GM23338 (cell line): ENCODE measurements around the gene GPR42. TPM values are rescaled to one million over a fixed set of nuclear protein-coding genes. Genes with fewer than 3 reads are reported as not detected.

Experiments
- ATAC-seq: fragments of 200-7000 bp; cut with Tn5 transposase; 3 replicates; pipeline ENCODE4 v1.9.1; 2020
- DNase-seq: peaks from one replicate; pipeline ENCODE4 v3.0.0-alpha.2; 2015; ENCODE audit warnings: low spot score
- H2AFZ ChIP-seq: fragments of 200-600 bp; sonication (generic); 2 replicates; pipeline ENCODE4 v1.8.0; 2016; ENCODE audit warnings: antibody characterized with exemption, mild to moderate bottlenecking, moderate library complexity
- H3F3A ChIP-seq: fragments of 200-600 bp; sonication (generic); replicated peaks from 2 replicates; pipeline ENCODE4 v1.8.0; 2017; ENCODE audit warnings: antibody characterized with exemption, mixed run types, low read depth
- H3K27ac ChIP-seq: fragments of 200-600 bp; sonication (generic); 2 replicates; pipeline ENCODE4 v1.6.1; 2016; ENCODE audit warnings: low read depth
- H3K27me3 ChIP-seq: fragments of 200-600 bp; sonication (generic); 2 replicates; pipeline ENCODE4 v1.8.0; 2016; ENCODE audit warnings: mild to moderate bottlenecking, mixed run types, moderate library complexity; ENCODE audit not compliant: insufficient read depth
- H3K36me3 ChIP-seq: fragments of 200-600 bp; sonication (generic); 2 replicates; pipeline ENCODE4 v1.8.0; 2016; ENCODE audit warnings: mild to moderate bottlenecking; ENCODE audit not compliant: insufficient read depth
- H3K4me1 ChIP-seq: fragments of 200-600 bp; sonication (generic); 2 replicates; pipeline ENCODE4 v1.8.0; 2016; ENCODE audit warnings: mild to moderate bottlenecking, moderate library complexity; ENCODE audit not compliant: insufficient read depth
- H3K4me2 ChIP-seq: fragments of 200-600 bp; sonication (generic); 2 replicates; pipeline ENCODE4 v1.7.1; 2017; ENCODE audit warnings: mixed run types
- H3K4me3 ChIP-seq: fragments of 200-600 bp; sonication (generic); 2 replicates; pipeline ENCODE4 v1.6.1; 2016; ENCODE audit warnings: mixed run types
- H3K79me2 ChIP-seq: fragments of 200-600 bp; sonication (generic); replicated peaks from 2 replicates; pipeline ENCODE4 v1.8.0; 2017; ENCODE audit warnings: mild to moderate bottlenecking; ENCODE audit not compliant: insufficient read depth
- H3K9me2 ChIP-seq: fragments of 200-600 bp; sonication (generic); 2 replicates; pipeline ENCODE4 v1.8.0; 2017; ENCODE audit not compliant: insufficient read depth
- H4K20me1 ChIP-seq: fragments of 200-600 bp; sonication (generic); replicated peaks from 2 replicates; pipeline ENCODE4 v1.8.0; 2017; ENCODE audit warnings: mild to moderate bottlenecking; ENCODE audit not compliant: insufficient read depth
- H3K27ac Mint-ChIP-seq: 2 replicates; pipeline ENCODE4 v1.8.0; 2020; ENCODE audit warnings: inconsistent platforms, mild to moderate bottlenecking, moderate library complexity, mixed read lengths
- H3K27me3 Mint-ChIP-seq: 3 replicates; pipeline ENCODE4 v1.8.0; 2022; ENCODE audit warnings: low read depth, mild to moderate bottlenecking, moderate library complexity, mixed read lengths, inconsistent platforms; ENCODE audit not compliant: insufficient read depth, poor library complexity
- H3K36me3 Mint-ChIP-seq: 3 replicates; pipeline ENCODE4 v1.8.0; 2021; ENCODE audit warnings: low read depth, mild to moderate bottlenecking, inconsistent platforms, moderate library complexity, mixed read lengths
- H3K4me1 Mint-ChIP-seq: 3 replicates; pipeline ENCODE4 v1.8.0; 2020; ENCODE audit warnings: mild to moderate bottlenecking, inconsistent platforms, mixed read lengths
- H3K4me3 Mint-ChIP-seq: 3 replicates; pipeline ENCODE4 v1.8.0; 2021; ENCODE audit warnings: moderate library complexity, mild to moderate bottlenecking, inconsistent platforms, mixed read lengths
- H3K9me3 Mint-ChIP-seq: 3 replicates; pipeline ENCODE4 v1.8.0; 2020; ENCODE audit warnings: moderate library complexity, mild to moderate bottlenecking, inconsistent platforms, mixed read lengths
- CREB1 ChIP-seq: fragments of 250-450 bp; sonication (Bioruptor Pico); IDR thresholded peaks from 2 replicates; pipeline ENCODE4 v1.5.0; 2020; ENCODE audit warnings: low read depth, mild to moderate bottlenecking, moderate library complexity
- EZH2 ChIP-seq: fragments of 200-600 bp; sonication (generic); IDR thresholded peaks from one replicate; pipeline ENCODE4 v1.8.0; 2017; ENCODE audit warnings: antibody characterized with exemption, mild to moderate bottlenecking, low read depth; ENCODE audit not compliant: unreplicated experiment
- EZH2phosphoT487 ChIP-seq: fragments of 200-600 bp; sonication (generic); IDR thresholded peaks from one replicate; pipeline ENCODE4 v1.8.1; 2018; ENCODE audit warnings: antibody characterized with exemption; ENCODE audit not compliant: unreplicated experiment
- JUNB ChIP-seq: IDR thresholded peaks from one replicate; pipeline ENCODE4 v1.6.1; 2016; ENCODE audit warnings: antibody characterized with exemption; ENCODE audit not compliant: unreplicated experiment
- POLR2AphosphoS5 ChIP-seq: IDR thresholded peaks from 2 replicates; pipeline ENCODE4 v1.6.1; 2016; ENCODE audit warnings: antibody characterized with exemption, low read depth
- STAT1 ChIP-seq: IDR thresholded peaks from one replicate; pipeline ENCODE4 v1.6.1; 2016; ENCODE audit warnings: antibody characterized with exemption; ENCODE audit not compliant: unreplicated experiment
- polyA plus RNA-seq: library from polyadenylated mRNA; unstranded; fragments of >200 nt; fragmentation: Nextera tagmentation; extraction: Ambion mirVana; gene quantifications from 2 replicates; pipeline ENCODE4 v1.2.1, GENCODE V29; 2016
- total RNA-seq: library from RNA; depleted of rRNA; stranded (reverse); fragments of >200 nt; shearing (Covaris generic); gene quantifications from 2 replicates; pipeline ENCODE4 v1.2.3, GENCODE V29; 2014
- TF ChIP-seq, protein P1 (sequence below): IDR thresholded peaks from 2 replicates; pipeline ENCODE4 v1.6.1; 2016; ENCODE audit warnings: antibody characterized with exemption
- TF ChIP-seq, protein P2 (sequence below): IDR thresholded peaks from one replicate; pipeline ENCODE4 v1.6.1; 2018; ENCODE audit warnings: antibody characterized with exemption; ENCODE audit not compliant: unreplicated experiment
- TF ChIP-seq, protein P3 (sequence below), 2 experiments: fragments of 200-600 bp in 1 of 2; sonication (generic) in 1 of 2; conservative IDR thresholded peaks; 2 replicates each; pipeline versions ENCODE4 v1.5.1 to v1.6.1; 2016 to 2017; ENCODE audit warnings: antibody characterized with exemption in 2 of 2, low read depth in 2 of 2, mild to moderate bottlenecking in 2 of 2, moderate library complexity in 1 of 2
- TF ChIP-seq, protein P4 (sequence below): fragments of 250-450 bp; sonication (Bioruptor Pico); IDR thresholded peaks from 2 replicates; pipeline ENCODE4 v1.5.0; 2020; ENCODE audit warnings: mild to moderate bottlenecking, moderate library complexity

Gene GPR42
- total and polyA plus RNA-seq, 2 experiments from 2014 or later, result not detected

DNA sequence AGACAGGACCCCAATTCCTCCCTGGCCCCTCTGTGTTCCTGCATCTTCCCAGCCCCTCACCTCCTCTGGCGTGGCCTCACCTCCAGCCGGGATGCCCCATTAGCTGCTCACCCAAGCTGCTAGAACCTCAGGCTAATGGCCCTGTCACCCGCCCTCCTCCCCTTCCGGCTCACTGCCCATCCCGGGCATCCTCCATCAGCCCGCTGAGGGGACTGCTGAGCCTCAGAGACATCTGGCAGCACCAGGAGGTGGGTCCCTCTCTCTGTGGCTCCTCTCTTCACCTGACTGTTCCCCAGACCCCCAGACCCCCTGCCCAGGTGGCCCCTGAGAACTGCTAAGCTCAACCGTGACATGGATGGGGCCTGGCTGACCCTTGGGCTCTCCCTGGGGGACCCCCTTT is 20.3 kb upstream of the GPR42 start:
- ATAC-seq, result no peak
- Histone ChIP-seq H3K79me2 (no peaks in the 10 kb centered on the region), H3F3A (no peaks in the 10 kb centered on the region), H3K9me2 (no peaks in the 10 kb centered on the region), H2AFZ (no peak overlapping the region), H3K4me3 (no peak overlapping the region), H3K4me2 (no peak overlapping the region), H4K20me1 (no peaks in the 10 kb centered on the region), H3K27ac (no peak overlapping the region), H3K36me3 (no peaks in the 10 kb centered on the region), H3K4me1 (no peaks in the 10 kb centered on the region), H3K27me3 (no peaks in the 10 kb centered on the region)
- Mint-ChIP-seq H3K27ac (no peak overlapping the region), H3K27me3 (peaks cover 23% of the 10 kb centered on the region), H3K36me3 (no peaks in the 10 kb centered on the region), H3K4me3 (no peak overlapping the region), H3K9me3 (no peaks in the 10 kb centered on the region), H3K4me1 (peaks cover 13% of the 10 kb centered on the region; the same call in 2 of the 3 replicates)
- TF ChIP-seq POLR2AphosphoS5, result no peak
- no peak for TF ChIP-seq CREB1 (CRISPR knock-in tag)
- no peak for TF ChIP-seq JUNB
- TF ChIP-seq STAT1, result no peak
- TF ChIP-seq, protein P1, sequence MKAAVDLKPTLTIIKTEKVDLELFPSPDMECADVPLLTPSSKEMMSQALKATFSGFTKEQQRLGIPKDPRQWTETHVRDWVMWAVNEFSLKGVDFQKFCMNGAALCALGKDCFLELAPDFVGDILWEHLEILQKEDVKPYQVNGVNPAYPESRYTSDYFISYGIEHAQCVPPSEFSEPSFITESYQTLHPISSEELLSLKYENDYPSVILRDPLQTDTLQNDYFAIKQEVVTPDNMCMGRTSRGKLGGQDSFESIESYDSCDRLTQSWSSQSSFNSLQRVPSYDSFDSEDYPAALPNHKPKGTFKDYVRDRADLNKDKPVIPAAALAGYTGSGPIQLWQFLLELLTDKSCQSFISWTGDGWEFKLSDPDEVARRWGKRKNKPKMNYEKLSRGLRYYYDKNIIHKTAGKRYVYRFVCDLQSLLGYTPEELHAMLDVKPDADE, result no peak
- TF ChIP-seq, protein P2, sequence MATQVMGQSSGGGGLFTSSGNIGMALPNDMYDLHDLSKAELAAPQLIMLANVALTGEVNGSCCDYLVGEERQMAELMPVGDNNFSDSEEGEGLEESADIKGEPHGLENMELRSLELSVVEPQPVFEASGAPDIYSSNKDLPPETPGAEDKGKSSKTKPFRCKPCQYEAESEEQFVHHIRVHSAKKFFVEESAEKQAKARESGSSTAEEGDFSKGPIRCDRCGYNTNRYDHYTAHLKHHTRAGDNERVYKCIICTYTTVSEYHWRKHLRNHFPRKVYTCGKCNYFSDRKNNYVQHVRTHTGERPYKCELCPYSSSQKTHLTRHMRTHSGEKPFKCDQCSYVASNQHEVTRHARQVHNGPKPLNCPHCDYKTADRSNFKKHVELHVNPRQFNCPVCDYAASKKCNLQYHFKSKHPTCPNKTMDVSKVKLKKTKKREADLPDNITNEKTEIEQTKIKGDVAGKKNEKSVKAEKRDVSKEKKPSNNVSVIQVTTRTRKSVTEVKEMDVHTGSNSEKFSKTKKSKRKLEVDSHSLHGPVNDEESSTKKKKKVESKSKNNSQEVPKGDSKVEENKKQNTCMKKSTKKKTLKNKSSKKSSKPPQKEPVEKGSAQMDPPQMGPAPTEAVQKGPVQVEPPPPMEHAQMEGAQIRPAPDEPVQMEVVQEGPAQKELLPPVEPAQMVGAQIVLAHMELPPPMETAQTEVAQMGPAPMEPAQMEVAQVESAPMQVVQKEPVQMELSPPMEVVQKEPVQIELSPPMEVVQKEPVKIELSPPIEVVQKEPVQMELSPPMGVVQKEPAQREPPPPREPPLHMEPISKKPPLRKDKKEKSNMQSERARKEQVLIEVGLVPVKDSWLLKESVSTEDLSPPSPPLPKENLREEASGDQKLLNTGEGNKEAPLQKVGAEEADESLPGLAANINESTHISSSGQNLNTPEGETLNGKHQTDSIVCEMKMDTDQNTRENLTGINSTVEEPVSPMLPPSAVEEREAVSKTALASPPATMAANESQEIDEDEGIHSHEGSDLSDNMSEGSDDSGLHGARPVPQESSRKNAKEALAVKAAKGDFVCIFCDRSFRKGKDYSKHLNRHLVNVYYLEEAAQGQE, result no peak
- no peak for TF ChIP-seq EZH2phosphoT487
- TF ChIP-seq, protein P3, sequence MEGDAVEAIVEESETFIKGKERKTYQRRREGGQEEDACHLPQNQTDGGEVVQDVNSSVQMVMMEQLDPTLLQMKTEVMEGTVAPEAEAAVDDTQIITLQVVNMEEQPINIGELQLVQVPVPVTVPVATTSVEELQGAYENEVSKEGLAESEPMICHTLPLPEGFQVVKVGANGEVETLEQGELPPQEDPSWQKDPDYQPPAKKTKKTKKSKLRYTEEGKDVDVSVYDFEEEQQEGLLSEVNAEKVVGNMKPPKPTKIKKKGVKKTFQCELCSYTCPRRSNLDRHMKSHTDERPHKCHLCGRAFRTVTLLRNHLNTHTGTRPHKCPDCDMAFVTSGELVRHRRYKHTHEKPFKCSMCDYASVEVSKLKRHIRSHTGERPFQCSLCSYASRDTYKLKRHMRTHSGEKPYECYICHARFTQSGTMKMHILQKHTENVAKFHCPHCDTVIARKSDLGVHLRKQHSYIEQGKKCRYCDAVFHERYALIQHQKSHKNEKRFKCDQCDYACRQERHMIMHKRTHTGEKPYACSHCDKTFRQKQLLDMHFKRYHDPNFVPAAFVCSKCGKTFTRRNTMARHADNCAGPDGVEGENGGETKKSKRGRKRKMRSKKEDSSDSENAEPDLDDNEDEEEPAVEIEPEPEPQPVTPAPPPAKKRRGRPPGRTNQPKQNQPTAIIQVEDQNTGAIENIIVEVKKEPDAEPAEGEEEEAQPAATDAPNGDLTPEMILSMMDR (conservative IDR thresholded peaks at IDR 0.05; ENCODE audit: low read depth in 2 of 2), result no peak
- TF ChIP-seq EZH2, result no peak
- TF ChIP-seq, protein P4, sequence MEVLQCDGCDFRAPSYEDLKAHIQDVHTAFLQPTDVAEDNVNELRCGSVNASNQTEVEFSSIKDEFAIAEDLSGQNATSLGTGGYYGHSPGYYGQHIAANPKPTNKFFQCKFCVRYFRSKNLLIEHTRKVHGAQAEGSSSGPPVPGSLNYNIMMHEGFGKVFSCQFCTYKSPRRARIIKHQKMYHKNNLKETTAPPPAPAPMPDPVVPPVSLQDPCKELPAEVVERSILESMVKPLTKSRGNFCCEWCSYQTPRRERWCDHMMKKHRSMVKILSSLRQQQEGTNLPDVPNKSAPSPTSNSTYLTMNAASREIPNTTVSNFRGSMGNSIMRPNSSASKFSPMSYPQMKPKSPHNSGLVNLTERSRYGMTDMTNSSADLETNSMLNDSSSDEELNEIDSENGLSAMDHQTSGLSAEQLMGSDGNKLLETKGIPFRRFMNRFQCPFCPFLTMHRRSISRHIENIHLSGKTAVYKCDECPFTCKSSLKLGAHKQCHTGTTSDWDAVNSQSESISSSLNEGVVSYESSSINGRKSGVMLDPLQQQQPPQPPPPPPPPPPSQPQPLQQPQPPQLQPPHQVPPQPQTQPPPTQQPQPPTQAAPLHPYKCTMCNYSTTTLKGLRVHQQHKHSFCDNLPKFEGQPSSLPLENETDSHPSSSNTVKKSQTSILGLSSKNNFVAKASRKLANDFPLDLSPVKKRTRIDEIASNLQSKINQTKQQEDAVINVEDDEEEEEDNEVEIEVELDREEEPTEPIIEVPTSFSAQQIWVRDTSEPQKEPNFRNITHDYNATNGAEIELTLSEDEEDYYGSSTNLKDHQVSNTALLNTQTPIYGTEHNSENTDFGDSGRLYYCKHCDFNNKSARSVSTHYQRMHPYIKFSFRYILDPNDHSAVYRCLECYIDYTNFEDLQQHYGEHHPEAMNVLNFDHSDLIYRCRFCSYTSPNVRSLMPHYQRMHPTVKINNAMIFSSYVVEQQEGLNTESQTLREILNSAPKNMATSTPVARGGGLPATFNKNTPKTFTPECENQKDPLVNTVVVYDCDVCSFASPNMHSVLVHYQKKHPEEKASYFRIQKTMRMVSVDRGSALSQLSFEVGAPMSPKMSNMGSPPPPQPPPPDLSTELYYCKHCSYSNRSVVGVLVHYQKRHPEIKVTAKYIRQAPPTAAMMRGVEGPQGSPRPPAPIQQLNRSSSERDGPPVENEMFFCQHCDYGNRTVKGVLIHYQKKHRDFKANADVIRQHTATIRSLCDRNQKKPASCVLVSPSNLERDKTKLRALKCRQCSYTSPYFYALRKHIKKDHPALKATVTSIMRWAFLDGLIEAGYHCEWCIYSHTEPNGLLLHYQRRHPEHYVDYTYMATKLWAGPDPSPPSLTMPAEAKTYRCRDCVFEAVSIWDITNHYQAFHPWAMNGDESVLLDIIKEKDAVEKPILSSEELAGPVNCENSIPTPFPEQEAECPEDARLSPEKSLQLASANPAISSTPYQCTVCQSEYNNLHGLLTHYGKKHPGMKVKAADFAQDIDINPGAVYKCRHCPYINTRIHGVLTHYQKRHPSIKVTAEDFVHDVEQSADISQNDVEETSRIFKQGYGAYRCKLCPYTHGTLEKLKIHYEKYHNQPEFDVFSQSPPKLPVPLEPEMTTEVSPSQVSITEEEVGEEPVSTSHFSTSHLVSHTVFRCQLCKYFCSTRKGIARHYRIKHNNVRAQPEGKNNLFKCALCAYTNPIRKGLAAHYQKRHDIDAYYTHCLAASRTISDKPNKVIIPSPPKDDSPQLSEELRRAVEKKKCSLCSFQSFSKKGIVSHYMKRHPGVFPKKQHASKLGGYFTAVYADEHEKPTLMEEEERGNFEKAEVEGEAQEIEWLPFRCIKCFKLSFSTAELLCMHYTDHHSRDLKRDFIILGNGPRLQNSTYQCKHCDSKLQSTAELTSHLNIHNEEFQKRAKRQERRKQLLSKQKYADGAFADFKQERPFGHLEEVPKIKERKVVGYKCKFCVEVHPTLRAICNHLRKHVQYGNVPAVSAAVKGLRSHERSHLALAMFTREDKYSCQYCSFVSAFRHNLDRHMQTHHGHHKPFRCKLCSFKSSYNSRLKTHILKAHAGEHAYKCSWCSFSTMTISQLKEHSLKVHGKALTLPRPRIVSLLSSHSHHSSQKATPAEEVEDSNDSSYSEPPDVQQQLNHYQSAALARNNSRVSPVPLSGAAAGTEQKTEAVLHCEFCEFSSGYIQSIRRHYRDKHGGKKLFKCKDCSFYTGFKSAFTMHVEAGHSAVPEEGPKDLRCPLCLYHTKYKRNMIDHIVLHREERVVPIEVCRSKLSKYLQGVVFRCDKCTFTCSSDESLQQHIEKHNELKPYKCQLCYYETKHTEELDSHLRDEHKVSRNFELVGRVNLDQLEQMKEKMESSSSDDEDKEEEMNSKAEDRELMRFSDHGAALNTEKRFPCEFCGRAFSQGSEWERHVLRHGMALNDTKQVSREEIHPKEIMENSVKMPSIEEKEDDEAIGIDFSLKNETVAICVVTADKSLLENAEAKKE, result no peak
- DNase-seq, result no peak
